CD4-positive, alpha-beta T cell treated with Interleukin-15 for 1 hour (primary cell): ENCODE measurements around the gene SMTNL2.
"Not testable (repeated sequence)": the region's sequence is repeated elsewhere in the genome, so short reads cannot be mapped to it uniquely, and the experiment has no call there.

ENCODE experiments used
- DNase-seq: peaks from one replicate; pipeline ENCODE4 v3.0.0-alpha.2; 2020

The SMTNL2 gene

GRCh38 chr17:4607261-4607741, 23.0 kb downstream of the SMTNL2 start:
- no peak for DNase-seq

GRCh38 chr17:4607773-4608187, 23.5 kb downstream of the SMTNL2 start:
- no peak for DNase-seq

GRCh38 chr17:4609761-4610160, 25.4 kb downstream of the SMTNL2 start:
- no peak for DNase-seq

GRCh38 chr17:4610162-4610561, 25.8 kb downstream of the SMTNL2 start:
- DNase-seq: no peak

GRCh38 chr17:4610656-4611055, 26.3 kb downstream of the SMTNL2 start:
- no peak for DNase-seq

GRCh38 chr17:4616476-4616875, 32.1 kb downstream of the SMTNL2 start:
- no peak for DNase-seq

- DNase-seq: no peak
These were observed 32.8 kb downstream of the SMTNL2 start for GRCh38 chr17:4617090-4617489.

- DNase-seq: no peak
These were observed 33.4 kb downstream of the SMTNL2 start for GRCh38 chr17:4617590-4618351.

- no peak for DNase-seq
These were observed 36.3 kb downstream of the SMTNL2 start for GRCh38 chr17:4620531-4621101.

- no peak for DNase-seq
These were observed 38.0 kb downstream of the SMTNL2 start for GRCh38 chr17:4622375-4622774.

- DNase-seq: no peak
These were observed 38.9 kb downstream of the SMTNL2 start for GRCh38 chr17:4623249-4623648.

GRCh38 chr17:4624451-4624911, 40.2 kb downstream of the SMTNL2 start:
- DNase-seq: not testable (repeated sequence)

GRCh38 chr17:4625181-4625617, 40.9 kb downstream of the SMTNL2 start:
- DNase-seq: no peak

GRCh38 chr17:4626734-4627256, 42.5 kb downstream of the SMTNL2 start:
- DNase-seq: no peak

GRCh38 chr17:4631431-4631830, 47.1 kb downstream of the SMTNL2 start:
- DNase-seq: no peak

GRCh38 chr17:4631836-4632580, 47.7 kb downstream of the SMTNL2 start:
- no peak for DNase-seq

GRCh38 chr17:4632581-4632920, 48.2 kb downstream of the SMTNL2 start:
- no peak for DNase-seq

- DNase-seq: no peak
These were observed 49.3 kb downstream of the SMTNL2 start for GRCh38 chr17:4633643-4634042.

GRCh38 chr17:4634976-4635375, 50.6 kb downstream of the SMTNL2 start:
- DNase-seq: no peak

GRCh38 chr17:4635823-4636375, 51.6 kb downstream of the SMTNL2 start:
- peak; percentile 34 for DNase-seq

- no peak for DNase-seq
These were observed 52.3 kb downstream of the SMTNL2 start for GRCh38 chr17:4636474-4637100.

GRCh38 chr17:4638766-4639165, 54.4 kb downstream of the SMTNL2 start:
- DNase-seq: not testable (repeated sequence)
